Ishikawa (cell line): Measurements from ENCODE around the gene PI4K2A.

Experiments used
- USF1 ChIP-seq: IDR thresholded peaks from 2 replicates; pipeline ENCODE4 v1.6.1; 2012
- TF ChIP-seq, protein P1 (sequence below): IDR thresholded peaks from 2 replicates; pipeline ENCODE4 v1.6.1; 2012; ENCODE audit warnings: low read depth, mild to moderate bottlenecking

GRCh38 chr10:97601268-97602215 lies 38.9 kb upstream of the PI4K2A start:
- TF ChIP-seq, protein P1, sequence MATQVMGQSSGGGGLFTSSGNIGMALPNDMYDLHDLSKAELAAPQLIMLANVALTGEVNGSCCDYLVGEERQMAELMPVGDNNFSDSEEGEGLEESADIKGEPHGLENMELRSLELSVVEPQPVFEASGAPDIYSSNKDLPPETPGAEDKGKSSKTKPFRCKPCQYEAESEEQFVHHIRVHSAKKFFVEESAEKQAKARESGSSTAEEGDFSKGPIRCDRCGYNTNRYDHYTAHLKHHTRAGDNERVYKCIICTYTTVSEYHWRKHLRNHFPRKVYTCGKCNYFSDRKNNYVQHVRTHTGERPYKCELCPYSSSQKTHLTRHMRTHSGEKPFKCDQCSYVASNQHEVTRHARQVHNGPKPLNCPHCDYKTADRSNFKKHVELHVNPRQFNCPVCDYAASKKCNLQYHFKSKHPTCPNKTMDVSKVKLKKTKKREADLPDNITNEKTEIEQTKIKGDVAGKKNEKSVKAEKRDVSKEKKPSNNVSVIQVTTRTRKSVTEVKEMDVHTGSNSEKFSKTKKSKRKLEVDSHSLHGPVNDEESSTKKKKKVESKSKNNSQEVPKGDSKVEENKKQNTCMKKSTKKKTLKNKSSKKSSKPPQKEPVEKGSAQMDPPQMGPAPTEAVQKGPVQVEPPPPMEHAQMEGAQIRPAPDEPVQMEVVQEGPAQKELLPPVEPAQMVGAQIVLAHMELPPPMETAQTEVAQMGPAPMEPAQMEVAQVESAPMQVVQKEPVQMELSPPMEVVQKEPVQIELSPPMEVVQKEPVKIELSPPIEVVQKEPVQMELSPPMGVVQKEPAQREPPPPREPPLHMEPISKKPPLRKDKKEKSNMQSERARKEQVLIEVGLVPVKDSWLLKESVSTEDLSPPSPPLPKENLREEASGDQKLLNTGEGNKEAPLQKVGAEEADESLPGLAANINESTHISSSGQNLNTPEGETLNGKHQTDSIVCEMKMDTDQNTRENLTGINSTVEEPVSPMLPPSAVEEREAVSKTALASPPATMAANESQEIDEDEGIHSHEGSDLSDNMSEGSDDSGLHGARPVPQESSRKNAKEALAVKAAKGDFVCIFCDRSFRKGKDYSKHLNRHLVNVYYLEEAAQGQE: no peak
- TF ChIP-seq USF1: no peak
